Right forelimb (tissue), 1 donor: Measurements from ENCODE around the gene VPS11.

Source experiments
- DNase-seq: peaks from one replicate; pipeline ENCODE4 v3.0.0-alpha.2; 2018

The VPS11 gene

GRCh38 chr11:119126675-119127268, 59.2 kb downstream of the VPS11 start:
- peak; percentile 26 for DNase-seq

GRCh38 chr11:119130662-119131061, 63.0 kb downstream of the VPS11 start:
- DNase-seq = no peak
